ENCODE data around the gene PRKCI. TPM values are rescaled to one million over a fixed set of nuclear protein-coding genes. Genes with fewer than 3 reads are reported as not detected.
"Not testable (repeated sequence)": the region's sequence is repeated elsewhere in the genome, so short reads cannot be mapped to it uniquely, and the experiment has no call there.

Gene PRKCI
- total RNA-seq, 1 experiment from 2014 or later: 39.5 TPM

- H3K9me3 ChIP-seq (ENCODE audit: low read length); H3K79me2 ChIP-seq (ENCODE audit: low read length); H3K4me3 ChIP-seq (ENCODE audit: low read length); H3K27me3 ChIP-seq (ENCODE audit: low read length); ATAC-seq; H3K4me2 ChIP-seq (ENCODE audit: low read length); H2AFZ ChIP-seq (ENCODE audit: low read length); POLR2A ChIA-PET (ENCODE audit: unreplicated experiment); DNase-seq; H3K36me3 ChIP-seq (ENCODE audit: low read depth, low read length); H4K20me1 ChIP-seq (ENCODE audit: low read length); CTCF ChIA-PET; H3F3A ChIP-seq (ENCODE audit: low read length, unreplicated experiment); H3K9ac ChIP-seq (ENCODE audit: low read length); H3K27ac ChIP-seq (ENCODE audit: low read length); H3K4me1 ChIP-seq (ENCODE audit: insufficient read depth, low read length); BruUV-seq (replicated peaks); H3K9me2 ChIP-seq (replicated peaks; ENCODE audit: low read length): not testable (repeated sequence)
- intact Hi-C loops (cut with micrococcal nuclease): loop anchor here (2.0 kb wide), 1 partner anchor 13 kb away; no protein-coding TSS in a partner anchor
These were observed 121.6 kb downstream of the PRKCI start for GRCh38 chr3:170343859-170344258.

- H3K36me3 ChIP-seq (ENCODE audit: low read depth, low read length): no peaks in the 10 kb centered on the region
- H3K4me1 ChIP-seq (ENCODE audit: insufficient read depth, low read length): peaks cover 7% of the 10 kb centered on the region; the same call in 1 of the 2 replicates
- no peaks in the 10 kb centered on the region for H3K27me3 ChIP-seq (ENCODE audit: low read length)
- H3K4me3 ChIP-seq (ENCODE audit: low read length): no peak overlapping the region
- H3K9me3 ChIP-seq (ENCODE audit: low read length): no peaks in the 10 kb centered on the region
- no peaks in the 10 kb centered on the region for H3K9me2 ChIP-seq (replicated peaks; ENCODE audit: low read length)
- peak overlapping the region; percentile 69 for H2AFZ ChIP-seq (ENCODE audit: low read length)
- TF ChIP-seq EZH2phosphoT487 (IDR thresholded peaks at IDR 0.05; ENCODE audit: borderline replicate concordance, low read length): no peak
- TF ChIP-seq EZH2 (IDR thresholded peaks at IDR 0.05; ENCODE audit: low read length, unreplicated experiment): no peak
- no peak for TF ChIP-seq CTCF (conservative IDR thresholded peaks at IDR 0.05; ENCODE audit: low read depth, low read length)
- no peaks in the 10 kb centered on the region for H4K20me1 ChIP-seq (ENCODE audit: low read length)
- no peak overlapping the region for H3K9ac ChIP-seq (ENCODE audit: low read length)
- no peaks in the 10 kb centered on the region for H3F3A ChIP-seq (ENCODE audit: low read length, unreplicated experiment)
- intact Hi-C loops (cut with micrococcal nuclease): loop anchor here (2.0 kb wide), 1 partner anchor 14 kb away; no protein-coding TSS in a partner anchor
- no TSS peak for BruUV-seq (replicated peaks)
- H3K4me2 ChIP-seq (ENCODE audit: low read length): no peak overlapping the region
- ATAC-seq: no peak
- H3K79me2 ChIP-seq (ENCODE audit: low read length): no peaks in the 10 kb centered on the region
- ChIA-PET POLR2A (ENCODE audit: unreplicated experiment) (no interaction called here), CTCF (no interaction called here)
- H3K27ac ChIP-seq (ENCODE audit: low read length): peak overlapping the region; percentile 25; the same call in 1 of the 2 replicates
- DNase-seq: peak; percentile 27
These were observed 122.7 kb downstream of the PRKCI start for GRCh38 chr3:170344971-170345370.

GRCh38 chr3:170346481-170347392 lies 124.5 kb downstream of the PRKCI start:
- H3K4me1 ChIP-seq (ENCODE audit: insufficient read depth, low read length): peaks cover 7% of the 10 kb centered on the region; the same call in 1 of the 2 replicates
- DNase-seq (peak; percentile 59), ATAC-seq (peak; percentile 89)
- no TSS peak for BruUV-seq (replicated peaks)
- H3K9me3 ChIP-seq (ENCODE audit: low read length): no peaks in the 10 kb centered on the region
- H3K27me3 ChIP-seq (ENCODE audit: low read length): no peaks in the 10 kb centered on the region
- intact Hi-C loops (cut with micrococcal nuclease): no loop called here
- CTCF ChIA-PET: no interaction called here
- H4K20me1 ChIP-seq (ENCODE audit: low read length): no peaks in the 10 kb centered on the region
- H3K79me2 ChIP-seq (ENCODE audit: low read length): no peaks in the 10 kb centered on the region
- H3K36me3 ChIP-seq (ENCODE audit: low read depth, low read length): no peaks in the 10 kb centered on the region
- no peaks in the 10 kb centered on the region for H3K9me2 ChIP-seq (replicated peaks; ENCODE audit: low read length)
- H3K4me2 ChIP-seq (ENCODE audit: low read length): no peak overlapping the region
- no peak for TF ChIP-seq EZH2 (IDR thresholded peaks at IDR 0.05; ENCODE audit: low read length, unreplicated experiment)
- TF ChIP-seq EZH2phosphoT487 (IDR thresholded peaks at IDR 0.05; ENCODE audit: borderline replicate concordance, low read length): no peak
- no peak for TF ChIP-seq CTCF (conservative IDR thresholded peaks at IDR 0.05; ENCODE audit: low read depth, low read length)
- no peak overlapping the region for H3K4me3 ChIP-seq (ENCODE audit: low read length)
- no peak overlapping the region for H2AFZ ChIP-seq (ENCODE audit: low read length)
- no peak overlapping the region for H3K27ac ChIP-seq (ENCODE audit: low read length)
- H3K9ac ChIP-seq (ENCODE audit: low read length): no peak overlapping the region
- no peaks in the 10 kb centered on the region for H3F3A ChIP-seq (ENCODE audit: low read length, unreplicated experiment)
- POLR2A ChIA-PET (ENCODE audit: unreplicated experiment): no interaction called here
